GM21737 (cell line): ENCODE measurements around the gene CD300C.
"Not testable (repeated sequence)": the region's sequence is repeated elsewhere in the genome, so short reads cannot be mapped to it uniquely, and the experiment has no call there.

Source experiments
- ATAC-seq: cut with Tn5 transposase; IDR thresholded peaks from one replicate; pipeline ENCODE4 v1.9.1; 2021; ENCODE audit warnings: mild to moderate bottlenecking, moderate library complexity; ENCODE audit not compliant: unreplicated experiment

CD300C gene

GRCh38 chr17:74514632-74515334 lies 31.1 kb downstream of the CD300C start:
- no peak for ATAC-seq

- no peak for ATAC-seq
Measured at GRCh38 chr17:74513987-74514631, 31.8 kb downstream of the CD300C start.

GRCh38 chr17:74512624-74513091 lies 33.3 kb downstream of the CD300C start:
- ATAC-seq: no peak

- ATAC-seq: no peak
Measured at GRCh38 chr17:74512036-74512435, 33.9 kb downstream of the CD300C start.

GRCh38 chr17:74508156-74508555 lies 37.8 kb downstream of the CD300C start:
- no peak for ATAC-seq

- not testable (repeated sequence) for ATAC-seq
Measured at GRCh38 chr17:74503949-74504348, 42.0 kb downstream of the CD300C start.

- no peak for ATAC-seq
Measured at GRCh38 chr17:74502861-74503260, 43.1 kb downstream of the CD300C start.

- no peak for ATAC-seq
Measured at GRCh38 chr17:74499992-74500391, 45.9 kb downstream of the CD300C start.

GRCh38 chr17:74497471-74497870 lies 48.4 kb downstream of the CD300C start:
- ATAC-seq: no peak

GRCh38 chr17:74493331-74493833 lies 52.5 kb downstream of the CD300C start:
- no peak for ATAC-seq

GRCh38 chr17:74491626-74492025 lies 54.3 kb downstream of the CD300C start:
- no peak for ATAC-seq
